H1 (cell line): ENCODE results near the gene CAMKMT. TPM values are rescaled to one million over a fixed set of nuclear protein-coding genes. Genes with fewer than 3 reads are reported as not detected.

Source experiments
- CREB1 ChIP-seq: IDR thresholded peaks from 2 replicates; pipeline ENCODE4 v1.6.1; 2012; ENCODE audit warnings: inconsistent platforms
- GABPA ChIP-seq: IDR thresholded peaks from 2 replicates; pipeline ENCODE4 v1.6.1; 2011; ENCODE audit warnings: mild to moderate bottlenecking, low read length, moderate library complexity, borderline replicate concordance; ENCODE audit not compliant: insufficient read depth
- MAFK ChIP-seq: IDR thresholded peaks from 2 replicates; pipeline ENCODE4 v1.6.1; 2012; ENCODE audit warnings: low read depth, mild to moderate bottlenecking, improper control_type of control experiment, low read length
- NANOG ChIP-seq: IDR thresholded peaks from 2 replicates; pipeline ENCODE4 v1.6.1; 2011; ENCODE audit warnings: low read length, low read depth, mild to moderate bottlenecking, inconsistent platforms; ENCODE audit not compliant: insufficient read depth, poor library complexity, severe bottlenecking
- SIRT6 ChIP-seq: IDR thresholded peaks from one replicate; pipeline ENCODE4 v1.7.1; 2012; ENCODE audit warnings: low read length, inconsistent platforms
- SP1 ChIP-seq: IDR thresholded peaks from 2 replicates; pipeline ENCODE4 v1.6.1; 2011; ENCODE audit warnings: low read depth, low read length
- TBP ChIP-seq: IDR thresholded peaks from 2 replicates; pipeline ENCODE4 v1.6.1; 2011; ENCODE audit warnings: low read depth, low read length, improper control_type of control experiment
- polyA plus RNA-seq, 7 experiments: library from polyadenylated mRNA; depleted of rRNA in 3 of 7; stranded (reverse) in 5 of 7; unstranded in 2 of 7; fragments of >200 nt in 5 of 7; fragments of 200-250 nt in 2 of 7; gene quantifications; 1 replicate in 5 of 7; 2 replicates in 1 of 7; 4 replicates in 1 of 7; pipeline versions ENCODE4 v1.2.1 to v1.2.3, GENCODE V29; 2011 to 2013; ENCODE audit warnings: missing spikeins in 2 of 7, mixed read lengths in 2 of 7
- total RNA-seq: library from RNA; stranded (reverse); fragmentation: NEBNext Ultra II Directional; extraction: Animal tissue kit (Norgen Biotek cat#: 25700); gene quantifications from 2 replicates; pipeline ENCODE4 v1.2.1, GENCODE V29; 2021
- TF ChIP-seq, protein P1 (sequence below): fragments of 300-600 bp; sonication (generic); IDR thresholded peaks from 2 replicates; pipeline ENCODE4 v1.7.1; 2012; ENCODE audit warnings: low read length, moderate library complexity, mild to moderate bottlenecking, inconsistent platforms; ENCODE audit not compliant: insufficient replicate concordance
- TF ChIP-seq, protein P2 (sequence below): IDR thresholded peaks from 2 replicates; pipeline ENCODE4 v1.6.1; 2012; ENCODE audit warnings: inconsistent platforms

Gene CAMKMT
- total and polyA plus RNA-seq, 2 of the 8 experiments (the other 6 are each of a cell fraction or from before 2014, with no cell fraction given): 14.7 to 22.4 TPM

DNA sequence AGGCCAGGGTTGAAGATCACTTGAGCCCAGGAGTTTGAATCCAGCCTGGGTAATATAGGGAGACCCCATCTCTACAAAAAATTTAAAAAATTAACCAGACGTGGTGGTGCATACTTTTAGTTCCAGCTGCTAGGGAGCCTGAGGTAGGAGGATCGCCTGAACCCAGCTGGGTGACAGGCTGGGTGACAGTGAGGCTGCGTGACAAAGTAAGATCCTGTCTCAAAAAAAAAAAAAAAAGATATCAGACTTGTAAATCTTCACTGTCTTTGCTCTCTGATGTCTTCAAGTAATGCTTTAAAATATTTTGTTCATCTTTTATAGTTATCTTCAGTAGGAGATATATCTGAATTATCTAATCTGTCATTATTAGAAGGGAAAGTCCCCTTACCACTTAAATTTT, 10.5 kb downstream of the CAMKMT start (continued):
- TF ChIP-seq, protein P1, sequence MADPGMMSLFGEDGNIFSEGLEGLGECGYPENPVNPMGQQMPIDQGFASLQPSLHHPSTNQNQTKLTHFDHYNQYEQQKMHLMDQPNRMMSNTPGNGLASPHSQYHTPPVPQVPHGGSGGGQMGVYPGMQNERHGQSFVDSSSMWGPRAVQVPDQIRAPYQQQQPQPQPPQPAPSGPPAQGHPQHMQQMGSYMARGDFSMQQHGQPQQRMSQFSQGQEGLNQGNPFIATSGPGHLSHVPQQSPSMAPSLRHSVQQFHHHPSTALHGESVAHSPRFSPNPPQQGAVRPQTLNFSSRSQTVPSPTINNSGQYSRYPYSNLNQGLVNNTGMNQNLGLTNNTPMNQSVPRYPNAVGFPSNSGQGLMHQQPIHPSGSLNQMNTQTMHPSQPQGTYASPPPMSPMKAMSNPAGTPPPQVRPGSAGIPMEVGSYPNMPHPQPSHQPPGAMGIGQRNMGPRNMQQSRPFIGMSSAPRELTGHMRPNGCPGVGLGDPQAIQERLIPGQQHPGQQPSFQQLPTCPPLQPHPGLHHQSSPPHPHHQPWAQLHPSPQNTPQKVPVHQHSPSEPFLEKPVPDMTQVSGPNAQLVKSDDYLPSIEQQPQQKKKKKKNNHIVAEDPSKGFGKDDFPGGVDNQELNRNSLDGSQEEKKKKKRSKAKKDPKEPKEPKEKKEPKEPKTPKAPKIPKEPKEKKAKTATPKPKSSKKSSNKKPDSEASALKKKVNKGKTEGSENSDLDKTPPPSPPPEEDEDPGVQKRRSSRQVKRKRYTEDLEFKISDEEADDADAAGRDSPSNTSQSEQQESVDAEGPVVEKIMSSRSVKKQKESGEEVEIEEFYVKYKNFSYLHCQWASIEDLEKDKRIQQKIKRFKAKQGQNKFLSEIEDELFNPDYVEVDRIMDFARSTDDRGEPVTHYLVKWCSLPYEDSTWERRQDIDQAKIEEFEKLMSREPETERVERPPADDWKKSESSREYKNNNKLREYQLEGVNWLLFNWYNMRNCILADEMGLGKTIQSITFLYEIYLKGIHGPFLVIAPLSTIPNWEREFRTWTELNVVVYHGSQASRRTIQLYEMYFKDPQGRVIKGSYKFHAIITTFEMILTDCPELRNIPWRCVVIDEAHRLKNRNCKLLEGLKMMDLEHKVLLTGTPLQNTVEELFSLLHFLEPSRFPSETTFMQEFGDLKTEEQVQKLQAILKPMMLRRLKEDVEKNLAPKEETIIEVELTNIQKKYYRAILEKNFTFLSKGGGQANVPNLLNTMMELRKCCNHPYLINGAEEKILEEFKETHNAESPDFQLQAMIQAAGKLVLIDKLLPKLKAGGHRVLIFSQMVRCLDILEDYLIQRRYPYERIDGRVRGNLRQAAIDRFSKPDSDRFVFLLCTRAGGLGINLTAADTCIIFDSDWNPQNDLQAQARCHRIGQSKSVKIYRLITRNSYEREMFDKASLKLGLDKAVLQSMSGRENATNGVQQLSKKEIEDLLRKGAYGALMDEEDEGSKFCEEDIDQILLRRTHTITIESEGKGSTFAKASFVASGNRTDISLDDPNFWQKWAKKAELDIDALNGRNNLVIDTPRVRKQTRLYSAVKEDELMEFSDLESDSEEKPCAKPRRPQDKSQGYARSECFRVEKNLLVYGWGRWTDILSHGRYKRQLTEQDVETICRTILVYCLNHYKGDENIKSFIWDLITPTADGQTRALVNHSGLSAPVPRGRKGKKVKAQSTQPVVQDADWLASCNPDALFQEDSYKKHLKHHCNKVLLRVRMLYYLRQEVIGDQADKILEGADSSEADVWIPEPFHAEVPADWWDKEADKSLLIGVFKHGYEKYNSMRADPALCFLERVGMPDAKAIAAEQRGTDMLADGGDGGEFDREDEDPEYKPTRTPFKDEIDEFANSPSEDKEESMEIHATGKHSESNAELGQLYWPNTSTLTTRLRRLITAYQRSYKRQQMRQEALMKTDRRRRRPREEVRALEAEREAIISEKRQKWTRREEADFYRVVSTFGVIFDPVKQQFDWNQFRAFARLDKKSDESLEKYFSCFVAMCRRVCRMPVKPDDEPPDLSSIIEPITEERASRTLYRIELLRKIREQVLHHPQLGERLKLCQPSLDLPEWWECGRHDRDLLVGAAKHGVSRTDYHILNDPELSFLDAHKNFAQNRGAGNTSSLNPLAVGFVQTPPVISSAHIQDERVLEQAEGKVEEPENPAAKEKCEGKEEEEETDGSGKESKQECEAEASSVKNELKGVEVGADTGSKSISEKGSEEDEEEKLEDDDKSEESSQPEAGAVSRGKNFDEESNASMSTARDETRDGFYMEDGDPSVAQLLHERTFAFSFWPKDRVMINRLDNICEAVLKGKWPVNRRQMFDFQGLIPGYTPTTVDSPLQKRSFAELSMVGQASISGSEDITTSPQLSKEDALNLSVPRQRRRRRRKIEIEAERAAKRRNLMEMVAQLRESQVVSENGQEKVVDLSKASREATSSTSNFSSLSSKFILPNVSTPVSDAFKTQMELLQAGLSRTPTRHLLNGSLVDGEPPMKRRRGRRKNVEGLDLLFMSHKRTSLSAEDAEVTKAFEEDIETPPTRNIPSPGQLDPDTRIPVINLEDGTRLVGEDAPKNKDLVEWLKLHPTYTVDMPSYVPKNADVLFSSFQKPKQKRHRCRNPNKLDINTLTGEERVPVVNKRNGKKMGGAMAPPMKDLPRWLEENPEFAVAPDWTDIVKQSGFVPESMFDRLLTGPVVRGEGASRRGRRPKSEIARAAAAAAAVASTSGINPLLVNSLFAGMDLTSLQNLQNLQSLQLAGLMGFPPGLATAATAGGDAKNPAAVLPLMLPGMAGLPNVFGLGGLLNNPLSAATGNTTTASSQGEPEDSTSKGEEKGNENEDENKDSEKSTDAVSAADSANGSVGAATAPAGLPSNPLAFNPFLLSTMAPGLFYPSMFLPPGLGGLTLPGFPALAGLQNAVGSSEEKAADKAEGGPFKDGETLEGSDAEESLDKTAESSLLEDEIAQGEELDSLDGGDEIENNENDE: no peak
- TF ChIP-seq NANOG: no peak
- TF ChIP-seq SP1: no peak
- TF ChIP-seq GABPA: no peak
- no peak for TF ChIP-seq CREB1
- TF ChIP-seq MAFK: no peak
- no peak for TF ChIP-seq SIRT6
- TF ChIP-seq TBP: no peak
- TF ChIP-seq, protein P2, sequence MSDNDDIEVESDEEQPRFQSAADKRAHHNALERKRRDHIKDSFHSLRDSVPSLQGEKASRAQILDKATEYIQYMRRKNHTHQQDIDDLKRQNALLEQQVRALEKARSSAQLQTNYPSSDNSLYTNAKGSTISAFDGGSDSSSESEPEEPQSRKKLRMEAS: no peak
